ENCODE data around the gene PIP5K1B.

Gene PIP5K1B

DNA sequence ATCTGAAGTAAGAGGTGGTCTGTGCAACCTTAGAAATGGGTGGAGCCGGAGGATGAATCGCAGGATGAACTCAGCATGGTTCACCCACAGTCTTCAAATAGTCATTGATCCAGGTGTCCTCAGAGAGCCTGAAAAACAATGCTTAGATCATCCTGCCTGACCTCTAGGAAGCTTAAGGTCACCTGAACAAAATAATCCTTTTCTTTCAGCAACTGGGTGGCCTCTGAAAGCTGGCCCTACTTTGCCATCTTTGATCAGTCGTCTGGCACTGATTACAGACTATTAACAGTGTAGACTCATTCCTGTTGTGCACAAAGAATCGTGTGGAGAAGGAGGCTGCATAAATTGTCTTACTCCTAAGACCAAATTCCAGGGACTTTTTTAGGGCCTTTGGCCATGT is 50.7 kb downstream of the PIP5K1B start:
- Histone ChIP-seq H3K4me2 (ENCODE audit: insufficient read depth, low read length) (no peak overlapping the region), H3K4me3 (ENCODE audit: low read depth in 1 of 2, low read length in 2 of 2) (no peak overlapping the region), H3K79me2 (ENCODE audit: insufficient read depth, low read length) (no peaks in the 10 kb centered on the region), H4K20me1 (ENCODE audit: insufficient read depth, low read length) (no peaks in the 10 kb centered on the region), H2AFZ (ENCODE audit: low read depth, low read length) (no peak overlapping the region), H3K27me3 (ENCODE audit: insufficient read depth, low read length, poor library complexity) (no peaks in the 10 kb centered on the region), H3K36me3 (ENCODE audit: insufficient read depth, low read length) (no peaks in the 10 kb centered on the region), H3K9me3 (ENCODE audit: insufficient read depth, low read length, severe bottlenecking) (no peaks in the 10 kb centered on the region), H3K9ac (ENCODE audit: low read depth, low read length) (no peak overlapping the region), H3K4me1 (ENCODE audit: insufficient read depth, low read length) (no peaks in the 10 kb centered on the region), H3K27ac (ENCODE audit: low read length) (no peak overlapping the region)
- no peak for DNase-seq
- no peak for ATAC-seq (ENCODE audit: insufficient read depth, low read depth)
- TF ChIP-seq, protein P1, sequence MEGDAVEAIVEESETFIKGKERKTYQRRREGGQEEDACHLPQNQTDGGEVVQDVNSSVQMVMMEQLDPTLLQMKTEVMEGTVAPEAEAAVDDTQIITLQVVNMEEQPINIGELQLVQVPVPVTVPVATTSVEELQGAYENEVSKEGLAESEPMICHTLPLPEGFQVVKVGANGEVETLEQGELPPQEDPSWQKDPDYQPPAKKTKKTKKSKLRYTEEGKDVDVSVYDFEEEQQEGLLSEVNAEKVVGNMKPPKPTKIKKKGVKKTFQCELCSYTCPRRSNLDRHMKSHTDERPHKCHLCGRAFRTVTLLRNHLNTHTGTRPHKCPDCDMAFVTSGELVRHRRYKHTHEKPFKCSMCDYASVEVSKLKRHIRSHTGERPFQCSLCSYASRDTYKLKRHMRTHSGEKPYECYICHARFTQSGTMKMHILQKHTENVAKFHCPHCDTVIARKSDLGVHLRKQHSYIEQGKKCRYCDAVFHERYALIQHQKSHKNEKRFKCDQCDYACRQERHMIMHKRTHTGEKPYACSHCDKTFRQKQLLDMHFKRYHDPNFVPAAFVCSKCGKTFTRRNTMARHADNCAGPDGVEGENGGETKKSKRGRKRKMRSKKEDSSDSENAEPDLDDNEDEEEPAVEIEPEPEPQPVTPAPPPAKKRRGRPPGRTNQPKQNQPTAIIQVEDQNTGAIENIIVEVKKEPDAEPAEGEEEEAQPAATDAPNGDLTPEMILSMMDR (IDR thresholded peaks at IDR 0.05; ENCODE audit: borderline replicate concordance, extremely low read depth, low read length, poor library complexity, severe bottlenecking) = no peak
- no peak for TF ChIP-seq EZH2 (IDR thresholded peaks at IDR 0.05; ENCODE audit: borderline replicate concordance, low read depth, low read length, severe bottlenecking)

DNA sequence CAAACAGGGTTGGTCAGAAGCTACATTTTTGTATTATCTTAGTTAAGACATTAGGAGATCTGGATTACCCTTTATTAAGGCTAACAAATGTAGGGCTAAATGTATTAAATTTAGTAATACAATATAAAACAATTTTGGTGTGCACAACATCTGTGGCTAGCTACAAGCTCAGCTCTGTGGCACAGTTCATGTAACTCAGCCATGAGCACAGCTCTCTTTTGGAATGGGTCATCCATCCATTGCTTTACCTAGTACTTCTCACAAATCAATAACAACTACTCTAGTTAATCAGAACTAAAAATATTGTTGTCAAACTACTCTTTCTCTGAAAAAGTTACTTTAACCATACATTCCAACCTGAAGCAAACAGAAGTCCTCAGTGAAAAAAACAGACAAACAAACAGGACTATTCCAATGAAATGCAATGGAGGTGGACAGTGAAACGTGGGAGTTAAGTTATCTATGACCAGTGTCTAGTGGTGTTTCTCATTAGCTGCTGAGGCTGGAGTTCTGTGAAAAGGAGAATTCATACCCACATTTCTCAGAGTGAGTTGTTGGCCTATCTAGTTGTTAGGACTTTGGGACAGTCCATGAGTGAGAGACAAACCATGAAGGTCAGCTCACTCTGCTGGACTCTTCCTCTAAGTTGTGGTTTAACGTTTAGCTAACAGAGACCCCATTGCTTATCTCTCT is 55.1 kb downstream of the PIP5K1B start:
- H3K36me3 ChIP-seq (ENCODE audit: insufficient read depth, low read length) = no peaks in the 10 kb centered on the region
- no peak overlapping the region for H3K4me3 ChIP-seq (ENCODE audit: low read depth in 1 of 2, low read length in 2 of 2)
- TF ChIP-seq, protein P1 (IDR thresholded peaks at IDR 0.05; ENCODE audit: borderline replicate concordance, extremely low read depth, low read length, poor library complexity, severe bottlenecking) = no peak
- no peak for TF ChIP-seq EZH2 (IDR thresholded peaks at IDR 0.05; ENCODE audit: borderline replicate concordance, low read depth, low read length, severe bottlenecking)
- H3K9ac ChIP-seq (ENCODE audit: low read depth, low read length) = no peak overlapping the region
- no peaks in the 10 kb centered on the region for H3K9me3 ChIP-seq (ENCODE audit: insufficient read depth, low read length, severe bottlenecking)
- no peaks in the 10 kb centered on the region for H3K27me3 ChIP-seq (ENCODE audit: insufficient read depth, low read length, poor library complexity)
- H3K4me1 ChIP-seq (ENCODE audit: insufficient read depth, low read length) = no peaks in the 10 kb centered on the region
- no peak for DNase-seq
- ATAC-seq (ENCODE audit: insufficient read depth, low read depth) = no peak
- H3K4me2 ChIP-seq (ENCODE audit: insufficient read depth, low read length) = no peak overlapping the region
- no peak overlapping the region for H3K27ac ChIP-seq (ENCODE audit: low read length)
- no peaks in the 10 kb centered on the region for H3K79me2 ChIP-seq (ENCODE audit: insufficient read depth, low read length)
- H2AFZ ChIP-seq (ENCODE audit: low read depth, low read length) = no peak overlapping the region
- H4K20me1 ChIP-seq (ENCODE audit: insufficient read depth, low read length) = no peaks in the 10 kb centered on the region

DNA sequence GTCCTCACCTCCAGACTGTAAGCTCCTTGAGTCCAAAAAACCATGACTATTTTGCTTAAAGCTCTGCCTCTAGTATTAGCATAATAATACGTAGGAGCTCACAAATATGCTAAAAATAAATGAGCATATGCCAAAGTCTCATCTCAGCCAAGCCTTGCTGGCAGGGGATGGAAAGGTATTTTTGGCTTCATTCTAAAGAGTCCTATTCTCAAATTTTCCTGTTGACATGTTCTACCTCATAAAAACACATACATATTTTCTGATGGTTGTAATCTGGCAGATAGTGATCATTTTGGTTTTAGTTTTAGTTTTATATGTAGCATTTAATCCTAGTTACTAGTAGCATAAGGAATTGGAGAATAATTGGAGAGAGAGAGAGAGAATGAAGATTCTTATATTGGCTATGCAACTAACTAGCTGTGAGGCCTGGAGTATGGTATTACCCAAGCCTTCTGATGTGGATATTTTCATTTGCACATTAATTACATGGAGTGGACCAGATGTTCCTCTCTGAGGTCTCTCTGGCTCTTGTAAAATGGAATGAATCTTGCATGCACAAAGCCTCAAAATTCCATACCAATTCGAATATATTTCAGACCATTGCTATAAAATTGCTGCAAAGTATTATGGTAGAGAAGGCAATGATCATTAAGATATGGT is 55.8 kb downstream of the PIP5K1B start:
- no peaks in the 10 kb centered on the region for H4K20me1 ChIP-seq (ENCODE audit: insufficient read depth, low read length)
- H3K9ac ChIP-seq (ENCODE audit: low read depth, low read length) = no peak overlapping the region
- no peak for DNase-seq
- no peaks in the 10 kb centered on the region for H3K36me3 ChIP-seq (ENCODE audit: insufficient read depth, low read length)
- no peaks in the 10 kb centered on the region for H3K9me3 ChIP-seq (ENCODE audit: insufficient read depth, low read length, severe bottlenecking)
- no peaks in the 10 kb centered on the region for H3K27me3 ChIP-seq (ENCODE audit: insufficient read depth, low read length, poor library complexity)
- H2AFZ ChIP-seq (ENCODE audit: low read depth, low read length) = no peak overlapping the region
- H3K79me2 ChIP-seq (ENCODE audit: insufficient read depth, low read length) = no peaks in the 10 kb centered on the region
- no peak overlapping the region for H3K27ac ChIP-seq (ENCODE audit: low read length)
- TF ChIP-seq EZH2 (IDR thresholded peaks at IDR 0.05; ENCODE audit: borderline replicate concordance, low read depth, low read length, severe bottlenecking) = no peak
- TF ChIP-seq, protein P1 (IDR thresholded peaks at IDR 0.05; ENCODE audit: borderline replicate concordance, extremely low read depth, low read length, poor library complexity, severe bottlenecking) = no peak
- H3K4me1 ChIP-seq (ENCODE audit: insufficient read depth, low read length) = no peaks in the 10 kb centered on the region
- no peak overlapping the region for H3K4me3 ChIP-seq (ENCODE audit: low read depth in 1 of 2, low read length in 2 of 2)
- no peak for ATAC-seq (ENCODE audit: insufficient read depth, low read depth)
- H3K4me2 ChIP-seq (ENCODE audit: insufficient read depth, low read length) = no peak overlapping the region
